Urothelium cell line (cell line): ENCODE data around the gene FMNL2.

Experiments
- DNase-seq: peaks from one replicate; pipeline ENCODE4 v3.0.0; 2011; ENCODE audit warnings: low spot score, mixed read lengths
- FAIRE-seq: peaks from 2 replicates; lab custom pipeline; 2011; peaks lifted over from hg19 to GRCh38; lab: Jason Lieb, UNC

FMNL2 gene

DNA sequence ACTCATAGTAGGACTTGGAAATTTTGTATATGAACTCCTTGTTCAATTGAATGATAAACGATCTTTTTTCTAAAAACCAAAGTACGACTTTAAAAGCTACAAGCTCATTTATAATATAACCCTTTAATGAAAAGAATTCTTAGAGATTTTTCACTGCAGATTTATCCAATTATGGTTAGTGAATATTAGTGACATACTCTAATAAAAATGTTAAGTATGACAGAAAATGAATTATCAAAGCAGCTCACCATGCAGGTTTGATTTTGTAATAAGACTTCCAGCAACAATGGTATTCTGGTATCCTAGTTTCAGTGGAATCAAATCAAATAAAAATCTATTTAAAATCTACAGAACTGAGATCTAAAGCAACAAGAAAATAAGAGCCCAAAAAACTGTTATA lies 343.8 kb downstream of the FMNL2 start:
- FAIRE-seq: no peak
- DNase-seq: no peak

DNA sequence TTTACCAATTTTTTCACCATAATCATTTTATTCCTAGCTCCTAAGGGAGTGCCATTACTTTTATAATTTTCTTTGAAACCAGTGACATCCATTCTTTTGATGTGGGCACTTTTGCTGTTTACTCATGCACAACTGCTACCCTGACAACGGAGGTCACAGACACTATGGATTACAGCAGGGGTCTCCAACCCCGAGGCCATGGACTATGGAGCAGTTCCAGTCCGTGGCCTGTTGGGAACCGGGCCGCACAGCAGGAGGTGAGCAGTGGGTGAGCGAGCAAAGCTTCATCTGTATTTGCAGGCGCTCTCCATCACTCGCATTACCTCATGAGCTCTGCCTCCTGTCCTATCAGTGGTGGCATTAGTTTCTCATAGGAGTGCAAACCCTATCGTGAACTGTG lies 347.7 kb downstream of the FMNL2 start:
- no peak for FAIRE-seq

DNA sequence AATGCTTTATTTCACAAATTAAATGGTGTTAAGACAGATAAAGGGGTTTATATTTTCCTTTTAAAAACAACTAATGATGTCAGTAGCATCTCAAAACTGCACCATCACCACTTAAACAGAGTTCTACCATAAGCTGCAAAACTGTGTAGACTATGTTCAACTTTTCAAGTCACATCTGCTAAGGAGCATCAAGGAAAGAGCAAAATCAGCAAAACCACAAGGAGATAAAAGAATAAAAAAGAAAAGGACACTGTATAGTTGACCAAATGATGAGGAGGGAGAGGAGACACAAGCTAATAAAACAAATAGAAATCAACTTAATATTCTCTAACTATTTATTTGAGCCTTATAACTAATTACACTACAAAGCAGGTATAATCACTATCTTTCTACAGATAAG lies 348.4 kb downstream of the FMNL2 start:
- FAIRE-seq: no peak
- DNase-seq: no peak

More for the DNA sequence above, 347.7 kb downstream of the FMNL2 start:
- DNase-seq: no peak

DNA sequence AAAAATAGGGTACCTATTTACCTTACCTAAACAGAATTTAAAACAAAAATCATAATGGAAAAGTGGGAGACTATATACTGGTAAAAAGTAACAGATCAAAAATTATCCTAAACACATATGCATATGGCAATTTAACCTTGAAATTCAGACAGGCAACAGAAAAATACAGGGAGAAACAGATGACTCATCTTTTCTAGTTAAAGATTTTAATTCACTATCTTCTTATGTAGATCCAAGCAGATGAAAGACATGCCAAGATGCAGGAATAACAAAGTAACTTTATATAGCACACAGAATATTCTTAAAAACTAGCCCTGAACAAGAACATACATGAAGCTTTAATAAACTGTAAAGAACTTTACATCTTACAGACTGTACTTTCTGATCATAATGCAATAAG lies 351.3 kb downstream of the FMNL2 start:
- no peak for FAIRE-seq
- no peak for DNase-seq

DNA sequence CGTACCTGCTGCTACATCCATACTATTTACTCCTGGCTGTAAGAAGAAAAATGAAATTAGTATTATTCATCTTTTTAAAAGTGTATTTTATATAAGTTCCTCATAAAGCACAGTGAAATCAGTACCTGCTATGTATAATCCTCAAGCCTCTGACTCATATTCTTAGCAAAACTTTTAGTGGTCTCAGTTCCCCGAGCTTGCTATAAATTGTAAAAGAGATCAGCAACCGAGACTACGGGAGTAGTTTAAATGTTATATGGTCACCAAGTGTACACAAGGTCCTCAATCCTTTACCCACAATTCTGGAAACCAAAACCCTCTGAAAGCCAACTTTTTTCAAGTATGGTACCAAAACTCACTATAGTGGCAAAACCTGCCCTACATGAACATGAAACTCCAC lies 358.1 kb downstream of the FMNL2 start:
- FAIRE-seq (no peak), DNase-seq (no peak)

DNA sequence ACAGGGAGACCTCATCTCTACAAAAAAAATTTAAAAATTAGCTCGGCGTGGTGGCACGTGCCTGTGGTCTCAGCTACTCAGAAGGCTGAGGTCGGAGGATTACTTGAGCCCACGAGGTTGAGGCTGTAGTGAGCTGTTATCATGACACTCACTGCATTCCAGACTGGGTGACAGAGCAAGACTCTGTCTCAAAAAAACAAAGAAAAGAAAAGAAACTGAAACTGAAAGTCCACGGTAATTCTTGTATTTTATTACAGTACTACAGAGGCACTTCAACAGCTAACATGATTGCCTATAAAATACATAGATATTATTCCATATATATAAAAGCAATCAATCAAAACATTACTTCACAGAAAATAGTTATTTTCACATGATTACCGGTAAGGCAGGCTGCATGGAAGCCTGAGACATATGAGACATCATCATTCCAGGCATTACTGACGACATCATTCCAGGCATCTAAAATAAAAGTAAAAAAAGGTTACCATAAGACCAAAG lies 359.2 kb downstream of the FMNL2 start:
- FAIRE-seq (no peak), DNase-seq (peak; percentile 5)

DNA sequence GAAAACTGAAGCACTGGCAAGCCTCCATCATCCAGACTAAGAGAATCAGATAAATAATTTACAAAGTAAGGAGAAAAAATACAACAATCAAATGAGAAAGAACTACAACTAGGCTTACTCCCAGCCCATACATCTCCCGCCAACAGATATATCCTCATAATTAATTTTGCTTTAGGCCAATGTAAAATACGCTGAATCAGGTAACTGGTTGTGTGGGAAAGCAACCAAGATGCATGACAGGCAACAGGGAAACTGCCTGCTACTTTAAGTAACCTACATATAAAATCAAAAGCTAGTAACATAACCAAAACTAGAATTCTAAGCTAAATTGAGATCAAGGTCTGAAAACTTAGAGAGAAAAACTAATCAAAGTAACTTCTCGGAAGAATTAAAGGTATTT lies 360.8 kb downstream of the FMNL2 start:
- FAIRE-seq (no peak), DNase-seq (no peak)

DNA sequence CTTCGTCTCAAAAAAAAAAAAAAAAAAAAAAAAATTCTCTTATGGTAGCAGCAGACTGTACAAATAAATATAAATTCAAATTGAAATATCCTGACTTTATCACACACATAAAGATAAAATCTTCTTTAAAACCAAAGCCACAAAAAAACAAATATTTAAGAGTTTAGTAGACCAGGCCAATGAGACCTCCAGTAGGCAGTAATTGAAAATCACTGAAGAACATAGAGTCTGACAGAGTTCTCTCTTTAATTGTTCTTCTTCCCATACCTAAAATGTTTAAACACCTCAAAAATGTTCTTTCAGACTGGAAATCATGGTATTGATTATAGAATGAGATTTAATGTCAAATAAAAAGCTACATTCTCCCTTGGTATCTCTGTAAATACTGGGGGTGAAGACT lies 361.5 kb downstream of the FMNL2 start:
- no peak for DNase-seq

More for the DNA sequence above, 361.5 kb downstream of the FMNL2 start:
- no peak for FAIRE-seq
